NCI-H1048 (cell line): ENCODE measurements around the gene UNC5C.

ENCODE experiments used
- DNase-seq: peaks from one replicate; lab custom pipeline; 2025; lab: John Stamatoyannopoulos, UW

UNC5C gene

GRCh38 chr4:95124906-95125504, 423.8 kb downstream of the UNC5C start:
- no peak for DNase-seq

DNA sequence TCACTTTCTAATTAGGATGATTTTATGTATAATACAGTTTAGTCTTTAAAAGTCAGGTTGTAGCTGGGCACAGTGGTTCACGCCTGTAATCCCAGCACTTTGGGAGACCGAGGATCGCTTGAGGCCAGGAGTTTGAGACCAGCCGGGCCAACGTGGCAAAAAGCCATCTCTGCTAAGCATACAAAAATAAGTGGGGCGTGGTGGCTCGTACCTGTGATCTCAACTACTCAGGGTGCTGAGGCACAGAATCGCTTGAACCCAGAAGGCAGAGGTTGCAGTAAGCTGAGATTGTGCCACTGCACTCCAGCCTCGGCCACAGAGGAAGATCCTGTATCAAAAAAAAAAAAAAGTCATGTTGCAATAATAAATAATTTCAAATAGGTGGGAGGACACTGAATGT, 426.8 kb downstream of the UNC5C start:
- no peak for DNase-seq

GRCh38 chr4:95120456-95120855, 428.3 kb downstream of the UNC5C start:
- no peak for DNase-seq

GRCh38 chr4:95118497-95118896, 430.3 kb downstream of the UNC5C start:
- DNase-seq, result no peak

- no peak for DNase-seq
These were observed 434.3 kb downstream of the UNC5C start for GRCh38 chr4:95114521-95114920.
